GM21528 (cell line): ENCODE data around the gene SAV1.
"Not testable (repeated sequence)": the region's sequence is repeated elsewhere in the genome, so short reads cannot be mapped to it uniquely, and the experiment has no call there.

Experiments
- ATAC-seq: cut with Tn5 transposase; IDR thresholded peaks from one replicate; pipeline ENCODE4 v1.9.1; 2021; ENCODE audit warnings: mild to moderate bottlenecking, moderate library complexity; ENCODE audit not compliant: unreplicated experiment, low FRiP score

Gene SAV1

DNA sequence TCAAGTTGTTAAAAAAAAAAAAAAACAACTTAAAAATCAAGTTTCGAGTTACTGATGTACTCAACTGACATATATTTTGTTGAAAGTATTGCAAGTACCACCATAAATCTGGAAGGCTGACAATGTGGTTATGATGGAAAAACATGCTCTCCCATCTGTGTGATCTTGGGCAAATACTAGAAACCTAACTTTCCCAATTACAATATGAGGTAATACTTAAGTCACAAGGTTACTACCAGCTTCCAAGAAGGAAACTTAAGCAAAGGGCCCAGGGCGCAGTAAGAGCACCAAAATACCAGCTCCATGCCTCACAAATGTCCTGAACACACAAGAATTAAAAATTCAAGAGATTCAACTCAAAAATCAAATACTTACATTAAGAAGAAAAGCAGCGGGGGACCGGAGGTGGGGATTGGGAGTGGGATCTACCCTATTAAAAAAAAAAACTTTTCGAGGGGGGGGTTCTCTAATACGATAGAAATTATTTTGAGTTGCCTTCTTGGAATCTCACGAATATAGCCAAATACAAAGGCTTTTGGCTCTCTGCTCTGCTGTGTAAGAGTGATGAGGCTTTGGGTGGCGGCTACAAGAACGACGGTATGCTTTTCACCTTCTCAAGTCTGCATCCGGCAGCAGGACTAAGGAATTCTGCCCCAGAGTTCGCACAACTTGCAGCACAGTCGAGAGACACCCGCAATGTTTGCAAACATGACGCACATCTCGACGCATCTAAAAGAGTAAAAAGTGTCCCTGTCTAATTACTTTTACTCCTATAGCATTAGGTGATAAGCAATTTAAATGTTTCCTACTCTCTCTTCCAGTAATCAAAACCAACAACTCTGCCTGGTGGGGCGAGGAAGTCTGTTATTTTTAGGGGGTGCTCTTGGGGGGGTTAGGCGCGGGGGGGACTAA lies 1.1 kb downstream of the SAV1 start:
- peak; percentile 11 for ATAC-seq

DNA sequence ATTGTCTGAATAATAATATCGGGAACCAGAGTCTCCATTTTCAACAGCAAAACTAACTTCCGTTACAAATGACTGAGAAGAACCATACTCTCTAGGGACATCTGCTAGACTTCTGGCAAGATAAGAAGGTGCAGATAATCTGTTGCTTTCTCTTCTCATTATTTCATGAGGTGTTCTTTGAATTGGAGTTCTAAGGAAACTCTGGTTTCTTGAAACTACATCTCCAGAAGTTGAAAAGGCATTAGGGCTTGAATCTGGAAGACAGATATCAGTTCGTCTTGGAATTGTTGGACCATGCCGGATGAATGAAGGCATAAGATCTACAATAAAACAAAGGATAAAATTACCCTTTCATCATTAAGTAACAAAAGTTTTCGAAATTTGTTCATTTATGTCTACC lies 2.8 kb downstream of the SAV1 start:
- not testable (repeated sequence) for ATAC-seq

DNA sequence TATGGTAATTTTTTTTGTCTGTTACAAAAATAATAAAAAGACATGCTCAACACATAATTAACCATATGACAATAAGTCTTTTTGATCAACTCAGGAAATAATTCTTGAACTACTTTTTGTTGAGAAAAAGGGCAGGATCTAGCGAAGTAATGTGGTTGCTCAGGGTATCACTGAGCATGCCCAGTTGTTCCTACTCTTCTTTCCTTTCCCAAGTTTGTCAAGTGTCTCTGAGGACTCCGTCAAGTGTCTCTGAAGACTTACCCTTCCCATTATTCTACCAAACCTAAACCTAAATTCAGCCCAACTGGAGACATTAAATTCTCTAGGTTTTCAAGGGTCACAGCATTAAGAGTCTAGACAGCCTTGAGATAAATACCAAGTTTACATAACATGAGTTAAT lies 3.5 kb downstream of the SAV1 start:
- not testable (repeated sequence) for ATAC-seq

DNA sequence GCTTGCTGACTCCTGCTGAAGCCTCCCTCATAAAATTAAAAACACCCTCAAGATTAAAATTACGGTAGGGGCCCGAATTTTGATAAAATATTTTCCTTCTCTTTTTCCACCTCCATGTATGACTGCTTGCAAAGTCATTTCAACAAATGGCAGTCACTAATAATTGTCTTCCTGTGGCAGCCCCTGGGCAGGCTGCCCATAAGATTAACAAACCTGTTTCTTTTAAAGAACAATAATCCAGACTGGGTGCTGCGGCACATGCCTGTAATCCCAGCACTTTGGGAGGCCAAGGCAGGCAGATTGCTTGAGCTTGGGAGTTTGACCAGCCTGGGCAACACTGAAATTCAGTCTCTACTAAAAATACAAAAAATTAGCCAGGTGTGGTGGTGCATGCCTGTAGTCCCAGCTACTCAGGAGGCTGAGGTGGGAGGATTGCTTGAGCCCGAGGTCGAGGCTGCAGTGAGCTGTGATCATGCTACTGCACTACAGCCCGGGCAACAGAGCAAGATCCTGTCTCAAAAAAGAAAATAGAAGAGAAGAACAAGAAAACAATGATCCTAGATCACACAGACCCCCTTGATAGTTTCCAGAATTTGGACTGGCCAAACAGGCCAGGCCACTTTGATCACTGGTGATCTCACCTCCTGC lies 8.7 kb downstream of the SAV1 start:
- no peak for ATAC-seq

DNA sequence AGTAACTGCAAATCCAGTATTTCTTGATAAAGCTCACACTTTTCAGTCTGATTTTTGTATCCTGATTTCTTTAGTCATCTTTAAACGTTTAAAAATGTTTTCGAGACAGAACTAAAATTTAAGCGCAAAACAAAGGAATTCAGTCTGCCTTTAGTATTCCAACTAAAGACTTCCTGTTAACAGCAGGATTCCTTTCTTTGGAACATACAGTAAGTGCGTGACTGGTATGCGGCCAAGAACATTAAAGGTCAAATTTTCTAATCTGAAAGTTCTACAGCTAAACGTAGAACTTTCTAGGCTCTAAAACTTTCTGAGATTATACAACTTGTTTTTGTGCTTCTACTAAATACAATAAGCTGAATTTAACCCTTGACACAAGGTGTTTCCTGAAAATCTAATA lies 9.9 kb downstream of the SAV1 start:
- ATAC-seq = no peak

DNA sequence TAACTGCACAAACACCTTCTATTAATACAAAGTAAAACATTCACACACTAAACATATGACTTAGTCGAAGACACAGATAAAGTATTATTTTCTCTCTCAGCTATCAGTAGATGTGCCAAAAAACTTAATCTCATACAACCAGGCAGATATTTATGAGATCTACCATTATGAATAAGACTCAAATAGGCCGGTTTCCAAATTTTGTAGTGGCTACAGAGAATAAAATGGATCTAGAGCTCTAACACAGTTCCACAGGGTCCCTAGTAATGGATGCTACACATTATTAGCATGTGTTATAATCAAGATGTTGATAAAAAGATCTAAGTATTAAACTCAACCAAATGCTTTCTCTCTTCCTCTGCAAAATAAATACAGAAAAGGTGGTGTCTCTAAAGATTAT lies 10.4 kb downstream of the SAV1 start:
- ATAC-seq = no peak

DNA sequence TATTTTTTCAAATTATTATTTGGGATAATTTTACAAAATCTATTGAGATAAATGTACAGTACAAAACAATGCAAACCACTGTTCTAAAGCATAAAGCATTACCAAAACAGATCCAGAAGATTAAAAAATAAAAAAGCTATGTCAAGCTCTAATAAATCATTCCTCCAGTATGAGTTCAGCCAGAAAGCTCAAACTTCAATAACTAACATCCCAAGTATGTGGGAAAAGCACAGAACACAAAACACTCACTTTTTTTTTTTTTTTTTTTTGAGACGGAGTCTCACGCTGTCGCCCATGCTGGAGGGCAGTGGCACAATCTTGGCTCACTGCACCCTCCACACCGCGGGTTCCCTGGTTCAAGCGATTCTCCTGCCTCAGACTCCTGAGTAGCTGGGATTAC lies 11.3 kb downstream of the SAV1 start:
- ATAC-seq = no peak

DNA sequence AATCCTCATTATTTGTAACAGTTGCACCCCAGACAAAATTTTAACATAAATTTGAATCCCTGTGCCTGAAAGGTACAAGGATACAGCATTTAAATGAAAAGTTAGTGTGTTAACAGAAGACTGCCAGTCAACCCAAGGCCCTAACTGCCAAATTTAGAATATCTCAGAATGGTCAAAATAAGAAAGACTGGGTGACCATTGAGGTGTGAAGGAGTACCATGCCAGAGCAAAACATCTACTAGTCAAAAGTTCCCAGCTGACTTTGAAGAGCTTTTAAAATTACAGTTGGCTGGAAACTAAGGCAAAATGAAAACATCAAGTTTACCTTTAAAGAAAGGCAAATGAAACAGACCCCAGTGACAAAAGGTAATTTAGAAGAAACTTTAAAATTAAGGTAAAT lies 18.4 kb downstream of the SAV1 start:
- no peak for ATAC-seq

DNA sequence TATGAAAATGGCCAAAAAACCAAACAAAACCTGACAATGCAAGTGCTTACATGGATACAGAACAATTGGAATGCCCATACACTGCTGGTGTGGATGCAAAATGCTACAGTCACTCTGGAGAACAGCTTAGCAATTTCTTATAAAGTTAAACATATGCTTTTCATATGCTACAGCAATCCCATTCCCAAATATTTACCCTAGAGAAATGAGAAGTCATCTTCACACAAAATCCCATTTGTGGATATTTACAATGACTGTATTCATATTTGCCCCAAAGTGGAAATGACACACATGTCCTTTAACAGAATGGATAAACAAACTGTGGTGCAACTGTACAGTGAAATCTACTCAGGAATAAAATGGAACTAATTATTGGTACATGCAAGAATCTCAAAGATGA lies 20.4 kb downstream of the SAV1 start:
- no peak for ATAC-seq

DNA sequence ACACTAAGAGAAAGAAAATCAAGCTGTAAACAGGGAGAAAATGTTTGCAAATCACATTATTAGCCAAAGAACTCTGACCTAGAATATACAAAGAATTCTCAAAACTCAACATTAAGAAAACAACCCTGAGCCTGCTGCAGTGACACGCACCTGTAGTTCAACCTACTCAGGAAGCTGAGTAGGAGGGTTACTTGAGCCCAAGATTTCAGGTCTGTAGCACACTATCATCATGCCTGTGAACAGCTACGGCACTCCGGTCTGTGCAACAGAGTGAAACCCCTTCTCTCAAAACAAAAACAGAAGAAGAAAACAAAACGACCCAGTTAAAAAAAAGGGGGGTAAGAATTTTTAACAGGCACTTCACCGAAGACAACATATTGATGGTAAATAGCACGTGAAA lies 20.8 kb downstream of the SAV1 start:
- ATAC-seq = peak; percentile 93

DNA sequence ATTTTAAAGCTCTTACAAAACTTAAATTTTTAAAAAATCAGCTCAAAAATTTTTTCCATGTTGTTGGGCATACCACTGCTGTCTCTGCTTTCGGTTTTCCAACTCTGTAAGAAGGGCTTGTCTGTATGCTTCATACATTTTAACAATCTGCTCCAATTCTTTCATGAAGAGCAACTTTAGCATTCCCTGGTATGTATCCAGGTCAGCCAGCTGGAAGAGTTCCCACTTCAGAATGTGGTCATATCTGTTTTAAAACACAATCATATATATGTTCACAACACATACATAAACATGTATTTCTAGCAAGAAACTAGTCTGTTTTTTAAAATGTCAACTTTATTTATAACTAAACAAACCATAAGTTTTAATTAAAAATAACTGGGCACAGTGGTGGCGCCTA lies 33.0 kb downstream of the SAV1 start:
- no peak for ATAC-seq

DNA sequence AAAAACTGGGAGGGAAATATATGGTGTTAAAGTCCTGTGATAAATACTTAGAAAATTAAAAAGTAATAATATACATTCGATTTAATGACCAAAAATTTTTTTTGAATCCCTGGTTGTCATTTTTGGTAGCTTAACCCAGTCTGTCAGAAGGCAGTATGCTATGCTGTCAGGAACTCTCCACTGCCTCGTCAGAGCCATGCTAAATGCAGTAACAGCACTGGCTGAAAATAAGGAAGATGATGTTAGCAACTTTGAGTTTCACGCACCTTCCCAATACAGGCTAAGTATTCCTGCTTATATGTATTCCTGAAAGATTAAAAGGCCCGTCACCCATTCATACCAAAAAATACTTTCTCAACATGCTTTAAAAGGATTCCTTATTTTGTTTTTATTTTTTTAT lies 34.2 kb downstream of the SAV1 start:
- ATAC-seq = no peak

DNA sequence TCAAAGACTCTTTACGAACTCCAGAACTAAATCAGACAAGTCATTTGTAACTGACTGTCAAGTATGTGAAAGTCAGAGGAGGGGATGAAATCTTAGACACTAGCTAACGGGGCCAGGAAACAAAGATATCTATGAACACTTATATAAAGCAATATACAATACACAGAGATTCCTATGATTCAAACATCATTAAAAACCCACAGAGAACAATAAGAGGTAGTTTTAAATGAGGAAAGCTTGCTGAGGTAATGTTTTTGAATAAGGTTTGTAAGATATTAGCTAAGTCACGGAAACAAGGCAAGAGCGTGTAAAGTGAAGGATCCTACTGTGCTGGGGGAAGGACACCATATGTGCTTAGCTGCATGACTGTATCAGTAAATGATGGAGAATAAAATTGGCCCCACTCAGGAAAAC lies 36.7 kb downstream of the SAV1 start:
- ATAC-seq = no peak

DNA sequence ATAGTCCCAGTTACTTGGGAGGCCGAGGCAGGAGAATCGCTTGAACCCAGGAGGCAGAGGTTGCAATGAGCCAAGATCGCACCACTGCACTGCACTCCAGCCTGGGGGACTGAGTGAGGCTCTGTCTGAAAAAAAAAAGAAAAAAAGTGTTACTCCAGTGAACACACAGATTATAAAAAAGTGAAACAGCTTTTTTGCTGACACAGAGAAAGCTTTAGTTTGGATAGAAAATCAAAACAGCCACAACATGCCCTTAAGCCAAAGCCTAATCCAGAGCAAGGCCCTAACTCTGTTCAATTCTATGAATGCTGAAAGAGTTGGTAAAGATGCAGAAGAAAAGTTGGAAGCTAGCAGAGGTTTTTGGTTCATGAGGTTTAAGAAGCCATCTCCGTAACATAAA lies 43.2 kb downstream of the SAV1 start:
- ATAC-seq = not testable (repeated sequence)

DNA sequence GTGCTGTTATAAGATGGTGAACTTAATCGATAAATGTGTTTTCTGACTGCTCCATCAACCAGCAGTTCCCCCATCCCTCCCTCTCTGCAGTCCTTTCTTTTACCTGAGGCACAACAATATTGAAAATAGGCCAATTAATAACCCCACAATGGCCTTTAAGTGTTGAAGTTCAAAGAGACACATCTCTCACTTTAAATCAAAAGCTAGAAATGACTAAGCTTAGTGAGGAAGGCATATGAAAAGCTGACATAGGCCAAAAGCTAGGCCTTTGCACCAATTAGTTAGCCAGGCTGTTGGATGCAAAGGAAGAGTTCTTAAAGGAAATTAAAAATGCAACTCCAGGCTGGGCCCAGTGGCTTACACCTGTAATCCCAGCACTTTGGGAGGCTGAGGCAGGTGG lies 43.7 kb downstream of the SAV1 start:
- no peak for ATAC-seq

DNA sequence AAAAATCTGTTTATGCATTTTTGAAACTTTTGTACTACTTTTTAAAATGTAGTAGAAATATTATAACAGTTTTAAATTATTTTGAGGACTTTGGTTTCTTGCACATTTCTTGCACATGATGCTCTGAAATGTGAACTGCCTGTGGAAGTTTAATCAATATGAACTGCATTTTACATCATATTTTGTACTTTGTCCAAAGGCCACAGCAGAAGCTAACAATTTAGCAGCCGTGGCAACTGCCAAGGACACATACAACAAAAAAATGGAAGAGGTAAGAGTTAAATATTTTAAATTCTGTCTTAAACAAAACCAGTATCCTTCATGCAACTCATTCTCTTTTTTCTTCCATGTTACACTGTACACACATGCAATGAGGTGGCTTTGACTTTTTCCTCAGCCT lies 45.1 kb downstream of the SAV1 start:
- ATAC-seq = no peak

DNA sequence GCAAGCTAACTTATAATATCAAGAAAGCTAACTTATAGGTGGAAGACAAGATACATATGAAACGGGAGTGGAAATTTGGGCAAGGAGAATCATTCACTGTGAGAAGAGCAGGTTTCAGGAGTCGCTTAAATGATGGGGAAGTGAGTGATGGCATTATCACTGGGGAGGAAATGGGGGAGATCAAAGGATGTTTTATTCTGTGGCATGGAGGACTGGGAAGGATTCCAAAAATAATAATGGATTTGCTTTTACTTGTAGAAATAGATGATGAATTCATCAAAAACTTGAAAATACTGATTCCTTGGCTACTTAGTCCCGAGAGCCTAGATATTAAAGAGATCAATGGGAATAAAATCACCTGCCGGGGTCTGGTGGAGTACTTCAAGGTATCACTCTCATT lies 47.8 kb downstream of the SAV1 start:
- ATAC-seq = no peak

DNA sequence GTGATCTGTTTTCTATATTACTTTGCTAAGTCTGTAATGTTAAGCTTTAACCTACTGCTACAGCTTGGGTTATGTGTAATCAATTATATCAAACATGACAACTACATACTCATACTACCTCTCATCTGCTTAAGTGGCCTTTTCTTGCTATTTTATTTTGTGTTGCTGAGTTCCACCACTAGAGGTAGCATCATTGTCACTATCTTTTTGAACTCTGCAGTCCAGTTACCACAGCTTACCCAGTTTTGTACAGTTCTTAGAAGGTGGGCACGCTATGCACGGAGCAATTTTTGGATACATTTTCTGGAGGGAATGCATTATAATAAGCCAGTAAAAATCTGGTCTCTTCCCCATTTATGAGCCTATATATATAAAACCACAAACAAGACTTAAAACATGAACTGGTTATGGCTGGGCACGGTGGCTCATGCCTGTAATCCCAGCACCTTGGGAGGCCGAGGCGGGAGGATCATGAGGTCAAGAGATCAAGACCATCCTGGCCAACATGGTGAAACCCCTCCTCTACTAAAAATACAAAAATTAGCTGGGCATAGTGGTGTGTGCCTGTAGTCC lies 48.5 kb downstream of the SAV1 start:
- no peak for ATAC-seq

DNA sequence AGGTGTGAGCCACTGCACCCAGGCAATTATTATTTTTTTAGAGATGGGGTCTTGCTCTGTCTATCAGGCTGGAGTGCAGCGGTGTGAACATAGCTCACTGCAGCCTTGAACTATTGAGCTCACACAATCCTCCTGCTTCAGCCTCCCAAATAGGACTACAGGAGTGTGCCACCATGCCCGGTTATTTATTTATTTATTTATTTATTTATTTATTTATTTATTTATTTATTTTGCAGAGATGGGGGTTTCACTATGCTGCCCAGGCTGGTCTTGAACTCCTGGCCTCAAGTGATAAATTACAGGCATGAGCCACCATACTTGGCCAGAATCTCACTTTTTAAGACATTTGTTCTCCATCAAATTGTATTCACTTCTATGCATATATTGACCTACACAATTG lies 51.8 kb downstream of the SAV1 start:
- no peak for ATAC-seq

DNA sequence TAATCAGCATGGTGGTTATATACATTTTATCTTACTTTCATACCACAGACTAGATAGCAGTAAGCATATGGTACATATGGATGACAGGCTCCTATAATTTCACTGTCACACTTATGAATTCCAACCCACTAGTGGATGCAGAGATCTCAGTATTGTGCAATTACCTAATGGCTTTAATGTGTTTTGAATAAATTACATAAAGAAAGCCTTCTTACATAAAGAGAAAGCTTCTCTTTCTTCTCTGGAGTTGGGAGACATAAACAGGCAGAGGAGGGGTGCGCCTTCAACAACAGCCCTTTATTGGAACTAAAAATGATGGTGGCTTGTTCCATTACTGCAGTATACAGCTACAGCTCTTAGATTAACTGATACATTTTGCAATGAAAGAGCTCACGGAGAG lies 52.6 kb downstream of the SAV1 start:
- no peak for ATAC-seq

DNA sequence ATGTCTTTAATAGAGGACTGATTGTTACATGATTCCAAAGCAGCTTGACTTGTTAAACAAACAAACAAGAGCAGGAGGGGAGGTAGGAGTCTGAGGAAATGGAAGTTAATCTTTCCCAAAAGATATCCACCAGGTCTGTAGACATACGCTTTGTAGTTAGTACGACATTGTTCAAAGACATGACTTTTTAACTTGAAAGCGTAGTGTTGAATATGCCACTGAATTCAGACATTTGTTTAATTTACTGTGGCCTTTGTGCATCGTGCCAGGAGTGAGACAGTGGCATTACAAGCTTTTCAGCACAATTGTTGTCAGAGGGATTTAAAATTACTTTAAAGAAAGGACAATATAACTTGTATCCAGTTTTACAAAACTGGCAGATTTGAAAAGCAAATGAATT lies 53.0 kb downstream of the SAV1 start:
- no peak for ATAC-seq

DNA sequence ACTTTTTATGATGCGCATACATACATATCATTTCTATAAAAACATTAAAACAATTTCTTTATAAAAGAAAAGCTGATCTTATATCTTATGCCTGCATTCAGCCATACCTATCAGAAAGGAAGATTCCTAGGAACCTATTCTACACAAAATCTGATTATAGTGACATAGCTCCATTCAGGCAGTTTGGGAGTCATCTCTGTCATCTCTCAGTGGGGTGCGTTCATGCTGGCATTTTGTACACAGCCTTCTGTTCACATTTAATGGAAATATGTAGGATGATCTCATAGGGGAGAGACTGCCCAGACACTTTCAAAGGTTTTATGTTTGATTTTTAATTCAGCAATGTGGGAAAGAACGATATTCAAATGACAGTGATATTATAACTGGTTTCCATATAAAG lies 55.3 kb downstream of the SAV1 start:
- ATAC-seq = no peak
